GM12878 (cell line): Measurements from ENCODE around the gene PNMA6E. TPM values are rescaled to one million over a fixed set of nuclear protein-coding genes. Genes with fewer than 3 reads are reported as not detected.

Source experiments
- ATAC-seq: fragments of 200-7000 bp; cut with Tn5 transposase; 3 replicates; pipeline ENCODE4 v1.9.1; 2020; ENCODE audit warnings: mild to moderate bottlenecking, moderate library complexity
- BruUV-seq: library from RNA; stranded (reverse); fragments of 400-500 nt; replicated peaks from 2 replicates; lab custom pipeline; 2021; lab: Mats Ljungman, UMichigan
- CTCF ChIA-PET: fragments of 300-600 bp; sonication (Branson Sonifier 250); formaldehyde crosslinking; extraction: SDS; loops from one replicate; lab custom pipeline; 2021; ENCODE audit warnings: inconsistent platforms; lab: Yijun Ruan, JAX
- POLR2A ChIA-PET: fragments of 350-600 bp; formaldehyde crosslinking; extraction: SDS; loops from one replicate; lab custom pipeline; 2021; ENCODE audit warnings: inconsistent platforms; lab: Charles Lee
- RAD21 ChIA-PET: fragments of 300-600 bp; sonication (Branson Sonifier 250); formaldehyde crosslinking; loops from one replicate; lab custom pipeline; 2023; ENCODE audit warnings: antibody characterized with exemption; ENCODE audit not compliant: unreplicated experiment; lab: Charles Lee
- SMC1A ChIA-PET: fragments of 300-600 bp; sonication (Branson Sonifier 250); formaldehyde crosslinking; loops from one replicate; lab custom pipeline; 2023; ENCODE audit not compliant: unreplicated experiment, uncharacterized antibody; lab: Charles Lee
- DNase-seq: peaks from one replicate; pipeline ENCODE4 v3.0.0-alpha.2; 2011; ENCODE audit warnings: low read depth, low spot score
- FAIRE-seq: peaks from 3 replicates; lab custom pipeline; 2011; peaks lifted over from hg19 to GRCh38; lab: Jason Lieb, UNC
- H2AFZ ChIP-seq: 2 replicates; pipeline ENCODE4 v1.6.0; 2011; ENCODE audit warnings: low read depth, low read length, control low read depth; ENCODE audit not compliant: control insufficient read depth
- H3K27ac ChIP-seq: 2 replicates; pipeline ENCODE4 v1.5.1; 2011; ENCODE audit warnings: control low read depth; ENCODE audit not compliant: control insufficient read depth, insufficient read depth
- H3K27me3 ChIP-seq, 2 experiments: replicated peaks in 1 of 2; 2 replicates each; pipeline versions ENCODE4 v1.6.0 to v1.6.1; 2011; ENCODE audit warnings: low read length in 1 of 2; ENCODE audit not compliant: control insufficient read depth in 2 of 2, insufficient read depth in 2 of 2
- H3K36me3 ChIP-seq, 2 experiments: 2 replicates each; pipeline ENCODE4 v1.5.1; 2011; ENCODE audit warnings: low read length in 1 of 2; ENCODE audit not compliant: control insufficient read depth in 2 of 2, insufficient read depth in 2 of 2
- H3K4me1 ChIP-seq: 2 replicates; pipeline ENCODE4 v1.6.1; 2011; ENCODE audit warnings: mild to moderate bottlenecking, low read length, moderate library complexity, mixed read lengths; ENCODE audit not compliant: control insufficient read depth, insufficient read depth
- H3K4me2 ChIP-seq: 2 replicates; pipeline ENCODE4 v1.6.0; 2011; ENCODE audit warnings: control low read depth; ENCODE audit not compliant: control insufficient read depth, insufficient read depth
- H3K4me3 ChIP-seq: fragments of 200-600 bp; sonication (generic); 2 replicates; pipeline ENCODE4 v1.5.1; 2016
- H3K79me2 ChIP-seq: 2 replicates; pipeline ENCODE4 v1.6.0; 2011; ENCODE audit warnings: low read length; ENCODE audit not compliant: control insufficient read depth, insufficient read depth
- H3K9ac ChIP-seq: 2 replicates; pipeline ENCODE4 v1.8.0; 2011; ENCODE audit warnings: low read length, control low read depth, mixed read lengths; ENCODE audit not compliant: control insufficient read depth, insufficient read depth
- H3K9me3 ChIP-seq: replicated peaks from 3 replicates; pipeline ENCODE4 v1.5.1; 2011; ENCODE audit warnings: mild to moderate bottlenecking, low read length; ENCODE audit not compliant: control insufficient read depth, insufficient read depth
- H4K20me1 ChIP-seq: 2 replicates; pipeline ENCODE4 v1.6.0; 2011; ENCODE audit not compliant: control insufficient read depth, insufficient read depth
- KDM1A ChIP-seq: fragments of 200-600 bp; sonication (generic); IDR thresholded peaks from 2 replicates; pipeline ENCODE4 v1.6.1; 2016; ENCODE audit warnings: borderline replicate concordance
- MEF2A ChIP-seq: IDR thresholded peaks from 2 replicates; pipeline ENCODE4 v1.6.1; 2011; ENCODE audit warnings: low read depth, mild to moderate bottlenecking, low read length, moderate library complexity; ENCODE audit not compliant: insufficient read depth
- NR2C2 ChIP-seq: IDR thresholded peaks from 2 replicates; pipeline ENCODE4 v1.6.1; 2011; ENCODE audit warnings: borderline replicate concordance, low read depth; ENCODE audit not compliant: control insufficient read depth, insufficient read length
- SIN3A ChIP-seq: IDR thresholded peaks from 2 replicates; pipeline ENCODE4 v1.6.1; 2012; ENCODE audit warnings: low read depth, low read length, improper control_type of control experiment
- STAT3 ChIP-seq: IDR thresholded peaks from 2 replicates; pipeline ENCODE4 v1.6.1; 2011; ENCODE audit warnings: low read depth, low read length, improper control_type of control experiment
- ZNF24 ChIP-seq: fragments of 450-650 bp; IDR thresholded peaks from 2 replicates; pipeline ENCODE4 v1.6.1; 2017; ENCODE audit warnings: antibody characterized with exemption, mild to moderate bottlenecking
- WGBS: methylation state at CpG from one replicate; pipeline ENCODE4 v1.1.6; 2016; ENCODE audit warnings: low lambda C conversion rate; ENCODE audit not compliant: insufficient replicate concordance, insufficient coverage; ENCODE audit errors: missing lambda C conversion rate; 5-methylcytosine and 5-hydroxymethylcytosine counted together
- in situ Hi-C: fragments of 300-500 bp; cut with MboI; formaldehyde crosslinking; loops from 9 replicates; pipeline ENCODE4 v1.14.3; 2018; ENCODE audit warnings: mixed read lengths
- intact Hi-C: fragments of 100-400 bp; cut with micrococcal nuclease; formaldehyde crosslinking; loops from one replicate; pipeline ENCODE4 v1.14.2; 2022; ENCODE audit not compliant: unreplicated experiment
- polyA plus RNA-seq, 11 experiments: library from polyadenylated mRNA; depleted of rRNA in 4 of 11; unstranded in 6 of 11; stranded (reverse) in 5 of 11; fragments of >200 nt; fragmentation: Nextera tagmentation in 4 of 11; fragmentation: Illumina TruSeq in 1 of 11; extraction: Ambion mirVana in 4 of 11; extraction: Trizol in 1 of 11; gene quantifications; 1 replicate in 1 of 11; 2 replicates in 10 of 11; pipeline versions ENCODE4 v1.2.1 to v1.2.3, GENCODE V29; 2011 to 2016; ENCODE audit warnings: inconsistent platforms in 2 of 11, missing spikeins in 2 of 11, low read depth in 1 of 11
- total RNA-seq, 4 experiments: library from RNA; depleted of rRNA in 3 of 4; stranded (reverse); fragments of >200 nt in 3 of 4; fragmentation: Illumina TruSeq in 1 of 4; extraction: Trizol in 1 of 4; gene quantifications; 2 replicates each; pipeline versions ENCODE4 v1.2.1 to v1.2.3, GENCODE V29; 2013 to 2021
- TF ChIP-seq, protein P1 (sequence below): IDR thresholded peaks from 2 replicates; pipeline ENCODE4 v1.6.1; 2012; ENCODE audit warnings: low read depth, low read length, improper control_type of control experiment
- TF ChIP-seq, protein P2 (sequence below): fragments of 450-650 bp; IDR thresholded peaks from 2 replicates; pipeline ENCODE4 v1.6.1; 2017; ENCODE audit warnings: mild to moderate bottlenecking, low read depth, inconsistent platforms; ENCODE audit not compliant: poor library complexity, severe bottlenecking

The PNMA6E gene
- total and polyA plus RNA-seq, 10 of the 15 experiments (the other 5 are each of a cell fraction or from before 2014, with no cell fraction given): not detected

DNA sequence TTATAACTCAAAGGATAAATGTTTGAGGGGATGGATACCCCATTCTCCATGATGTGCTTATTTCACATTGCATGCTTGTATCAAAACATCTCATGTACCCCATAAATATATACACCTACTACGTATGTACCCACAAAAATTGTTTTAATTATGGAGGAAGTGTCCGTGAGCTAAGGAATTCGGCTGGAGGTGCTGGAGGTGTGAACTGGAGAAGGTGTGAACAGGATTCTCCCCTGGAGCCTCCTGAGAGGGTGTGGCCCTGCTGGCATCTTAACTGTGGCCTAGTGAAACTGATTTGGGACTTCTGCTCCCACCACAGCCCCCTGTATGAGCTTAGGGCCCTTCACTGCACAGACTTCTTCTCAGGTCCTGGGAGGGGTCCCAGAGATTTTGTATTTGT lies 23.4 kb downstream of the PNMA6E start:
- in situ Hi-C loops (no loop called here), intact Hi-C loops (no loop called here)
- POLR2A ChIA-PET: no interaction called here
- Histone ChIP-seq H3K9ac (no peak overlapping the region), H3K79me2 (no peaks in the 10 kb centered on the region), H2AFZ (no peak overlapping the region), H3K27me3 (no peaks in the 10 kb centered on the region), H3K4me3 (no peak overlapping the region), H3K9me3 (no peaks in the 10 kb centered on the region; the same call in 2 of the 3 replicates), H3K4me2 (no peak overlapping the region), H3K36me3 (no peaks in the 10 kb centered on the region), H4K20me1 (no peaks in the 10 kb centered on the region), H3K27ac (no peak overlapping the region), H3K4me1 (no peaks in the 10 kb centered on the region)
- FAIRE-seq (no peak), DNase-seq (no peak), ATAC-seq (no peak)
- SMC1A ChIA-PET: no interaction called here
- CTCF ChIA-PET: no interaction called here
- no TSS peak for BruUV-seq
- WGBS: 48% methylated on average over 3 of the region's 3 CpGs
- TF ChIP-seq NR2C2 (no peak), SIN3A (no peak), ZNF24 (no peak), STAT3 (no peak), MEF2A (no peak), KDM1A (no peak)
- TF ChIP-seq, protein P1, sequence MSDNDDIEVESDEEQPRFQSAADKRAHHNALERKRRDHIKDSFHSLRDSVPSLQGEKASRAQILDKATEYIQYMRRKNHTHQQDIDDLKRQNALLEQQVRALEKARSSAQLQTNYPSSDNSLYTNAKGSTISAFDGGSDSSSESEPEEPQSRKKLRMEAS: no peak
- TF ChIP-seq, protein P2, sequence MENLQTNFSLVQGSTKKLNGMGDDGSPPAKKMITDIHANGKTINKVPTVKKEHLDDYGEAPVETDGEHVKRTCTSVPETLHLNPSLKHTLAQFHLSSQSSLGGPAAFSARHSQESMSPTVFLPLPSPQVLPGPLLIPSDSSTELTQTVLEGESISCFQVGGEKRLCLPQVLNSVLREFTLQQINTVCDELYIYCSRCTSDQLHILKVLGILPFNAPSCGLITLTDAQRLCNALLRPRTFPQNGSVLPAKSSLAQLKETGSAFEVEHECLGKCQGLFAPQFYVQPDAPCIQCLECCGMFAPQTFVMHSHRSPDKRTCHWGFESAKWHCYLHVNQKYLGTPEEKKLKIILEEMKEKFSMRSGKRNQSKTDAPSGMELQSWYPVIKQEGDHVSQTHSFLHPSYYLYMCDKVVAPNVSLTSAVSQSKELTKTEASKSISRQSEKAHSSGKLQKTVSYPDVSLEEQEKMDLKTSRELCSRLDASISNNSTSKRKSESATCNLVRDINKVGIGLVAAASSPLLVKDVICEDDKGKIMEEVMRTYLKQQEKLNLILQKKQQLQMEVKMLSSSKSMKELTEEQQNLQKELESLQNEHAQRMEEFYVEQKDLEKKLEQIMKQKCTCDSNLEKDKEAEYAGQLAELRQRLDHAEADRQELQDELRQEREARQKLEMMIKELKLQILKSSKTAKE: no peak
- RAD21 ChIA-PET: no interaction called here
